Dedifferentiated amniotic fluid mesenchymal stem cell (primary cell): Measurements from ENCODE around the gene TBX1.

ENCODE experiments used
- DNase-seq: peaks from one replicate; pipeline ENCODE4 v3.0.0-alpha.2; 2016; ENCODE audit errors: extremely low spot score

Gene TBX1

DNA sequence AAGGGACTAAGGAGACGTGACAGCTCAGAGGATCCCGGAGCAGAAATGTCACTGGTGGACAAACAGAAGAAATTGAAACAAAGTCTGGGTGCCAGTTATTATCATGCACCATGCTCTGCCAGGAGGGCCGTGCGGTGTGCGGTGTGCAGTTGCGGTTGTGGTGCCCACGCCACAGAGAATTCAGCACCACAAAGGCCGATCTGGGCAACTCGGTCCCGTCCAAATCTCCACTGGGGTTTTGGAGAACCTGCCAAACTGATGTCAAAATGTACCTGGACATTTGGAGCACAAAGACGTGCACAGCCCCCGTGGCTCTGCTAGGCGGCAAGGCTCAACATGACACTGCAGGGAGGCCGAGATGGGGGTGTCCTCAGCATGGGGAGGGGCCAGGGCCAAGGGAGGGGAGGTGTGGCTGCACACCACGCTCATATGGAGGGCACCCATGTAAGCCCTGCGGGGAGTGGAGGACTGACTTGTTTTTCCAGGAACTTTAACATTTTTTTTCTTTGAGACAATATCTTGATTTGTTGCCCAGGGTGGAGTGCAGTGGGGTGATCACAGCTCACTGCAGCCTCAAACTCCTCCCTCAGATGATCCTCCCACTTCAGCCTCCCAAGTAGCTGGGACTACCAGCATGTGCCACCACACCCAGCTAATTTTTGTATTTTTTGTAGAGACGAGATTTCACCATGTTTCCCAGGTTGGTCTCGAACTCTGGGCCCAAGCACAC lies 54.7 kb downstream of the TBX1 start:
- DNase-seq: no peak

DNA sequence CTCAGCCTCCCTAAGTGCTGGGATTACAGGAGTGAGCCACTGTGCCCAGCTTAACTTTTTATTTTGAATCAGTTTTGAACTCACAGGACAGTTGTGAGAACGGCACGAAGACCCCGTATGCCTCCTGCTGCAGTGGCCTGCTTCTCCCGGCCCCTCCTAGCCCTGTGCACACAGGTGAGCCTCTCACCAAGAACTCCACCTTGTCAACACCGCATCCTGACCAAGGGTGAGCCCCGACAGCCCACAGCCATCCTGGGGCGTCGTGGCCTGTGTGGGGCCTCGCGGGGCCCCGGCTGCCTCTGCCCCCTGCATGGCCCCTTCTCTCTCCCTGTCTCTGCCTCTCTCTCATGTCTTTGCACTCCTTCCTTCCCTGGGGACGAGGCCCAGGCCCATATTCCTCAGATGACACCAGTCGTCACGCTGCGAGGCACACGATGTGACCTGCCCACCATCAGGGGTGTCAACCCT lies 55.3 kb downstream of the TBX1 start:
- DNase-seq: no peak

DNA sequence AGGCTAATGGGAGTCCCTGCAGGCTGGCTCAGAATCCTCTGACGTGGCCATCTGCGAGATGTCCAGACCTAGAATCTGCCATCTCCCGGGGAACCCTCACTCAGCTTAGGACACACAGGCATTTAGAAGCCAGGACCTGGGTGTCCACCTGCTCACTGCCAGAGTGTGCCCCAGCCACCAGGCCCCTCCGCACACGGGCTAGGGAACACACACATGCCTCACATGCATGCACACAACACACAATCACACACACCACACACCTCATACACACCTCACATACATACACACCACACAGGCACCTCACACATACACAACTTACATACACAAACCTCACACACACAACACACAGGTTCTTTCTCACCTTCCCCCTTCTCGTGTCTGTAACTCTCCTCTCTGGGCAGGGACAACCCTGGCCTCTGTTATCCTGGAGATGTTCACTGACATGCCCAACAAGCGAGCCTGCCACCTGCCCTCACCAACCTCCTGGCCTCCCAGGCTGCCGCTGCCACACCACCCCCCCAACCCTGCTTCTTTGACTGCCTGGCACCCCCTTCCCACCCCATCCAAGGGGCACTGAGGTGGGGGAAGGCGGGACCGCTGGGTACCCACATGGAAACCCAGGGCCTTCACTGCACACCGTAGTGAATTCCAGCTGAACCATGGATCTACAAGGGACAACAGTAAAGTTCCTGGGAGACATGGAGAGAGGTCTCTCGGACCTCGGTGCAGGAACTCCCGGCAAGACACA lies 56.0 kb downstream of the TBX1 start:
- no peak for DNase-seq
